SK-N-SH (cell line): Measurements from ENCODE around the gene FRK. TPM values are rescaled to one million over a fixed set of nuclear protein-coding genes. Genes with fewer than 3 reads are reported as not detected.

ENCODE experiments used
- CTCF ChIA-PET: fragments of 300-600, 350-600 bp; formaldehyde crosslinking; extraction: SDS; loops from one replicate; lab custom pipeline; 2021; lab: Yijun Ruan, JAX
- POLR2A ChIA-PET: fragments of 350-600 bp; sonication (Branson Sonifier 250); formaldehyde crosslinking; extraction: SDS; loops from one replicate; lab custom pipeline; 2020; ENCODE audit warnings: antibody characterized with exemption, inconsistent platforms; lab: Yijun Ruan, JAX
- DNase-seq: peaks from one replicate; pipeline ENCODE4 v3.0.0; 2012
- H2AFZ ChIP-seq: fragments of 200-600 bp; sonication (generic); 2 replicates; pipeline ENCODE4 v1.8.1; 2016; ENCODE audit warnings: antibody characterized with exemption, mild to moderate bottlenecking, low read depth
- H3F3A ChIP-seq: fragments of 200-600 bp; sonication (generic); replicated peaks from 2 replicates; pipeline ENCODE3; 2016; ENCODE audit warnings: antibody characterized with exemption, mild to moderate bottlenecking; ENCODE audit not compliant: insufficient read depth
- H3K27ac ChIP-seq, 2 experiments: fragments of 200-500 bp in 1 of 2; fragments of 200-600 bp in 1 of 2; sonication (Bioruptor generic) in 1 of 2; sonication (generic), shearing (Covaris generic) in 1 of 2; 2 replicates each; pipeline versions ENCODE4 v1.5.1 to v1.6.1; 2014 to 2016; ENCODE audit warnings: low read depth in 2 of 2, inconsistent platforms in 1 of 2, low read length in 1 of 2, mild to moderate bottlenecking in 1 of 2, mixed read lengths in 1 of 2
- H3K27me3 ChIP-seq: fragments of 200-600 bp; sonication (generic), shearing (Covaris generic); 2 replicates; pipeline ENCODE4 v1.6.1; 2016; ENCODE audit warnings: mixed run types; ENCODE audit not compliant: insufficient read depth
- H3K36me3 ChIP-seq, 2 experiments: fragments of 200-500 bp in 1 of 2; fragments of 200-600 bp in 1 of 2; sonication (Bioruptor generic) in 1 of 2; sonication (generic) in 1 of 2; replicated peaks in 1 of 2; 2 replicates each; pipeline versions ENCODE3 to v1.5.1; 2014 to 2016; ENCODE audit warnings: low read length in 1 of 2, mild to moderate bottlenecking in 1 of 2; ENCODE audit not compliant: insufficient read depth in 2 of 2, control insufficient read depth in 1 of 2
- H3K4me1 ChIP-seq, 2 experiments: fragments of 200-500 bp in 1 of 2; fragments of 200-600 bp in 1 of 2; sonication (Bioruptor generic) in 1 of 2; sonication (generic), shearing (Covaris generic) in 1 of 2; 2 replicates each; pipeline versions ENCODE4 v1.5.1 to v1.6.1; 2014 to 2016; ENCODE audit warnings: low read depth in 1 of 2, low read length in 1 of 2, mixed run types in 1 of 2; ENCODE audit not compliant: insufficient read depth in 2 of 2, control insufficient read depth in 1 of 2
- H3K4me2 ChIP-seq: fragments of 200-600 bp; sonication (generic), shearing (Covaris generic); 2 replicates; pipeline ENCODE4 v1.6.1; 2017; ENCODE audit warnings: mixed run types
- H3K4me3 ChIP-seq, 2 experiments: fragments of 200-500 bp in 1 of 2; fragments of 200-600 bp in 1 of 2; sonication (Bioruptor generic) in 1 of 2; sonication (generic), shearing (Covaris generic) in 1 of 2; 2 replicates each; pipeline versions ENCODE4 v1.5.1 to v1.8.1; 2014 to 2016; ENCODE audit warnings: low read depth in 2 of 2, inconsistent platforms in 1 of 2, low read length in 1 of 2, mild to moderate bottlenecking in 1 of 2, mixed read lengths in 1 of 2, moderate library complexity in 1 of 2
- H3K79me2 ChIP-seq: fragments of 200-600 bp; sonication (generic); 2 replicates; pipeline ENCODE4 v1.8.1; 2017; ENCODE audit warnings: mild to moderate bottlenecking; ENCODE audit not compliant: insufficient read depth
- H3K9ac ChIP-seq: fragments of 200-600 bp; sonication (generic); 2 replicates; pipeline ENCODE4 v1.6.1; 2017; ENCODE audit warnings: mixed run types
- H3K9me2 ChIP-seq: fragments of 200-600 bp; sonication (generic); 2 replicates; pipeline ENCODE4 v1.6.1; 2017; ENCODE audit warnings: mixed run types
- H3K9me3 ChIP-seq: fragments of 200-600 bp; sonication (generic); 2 replicates; pipeline ENCODE4 v1.6.1; 2017; ENCODE audit warnings: mixed run types, mild to moderate bottlenecking, moderate library complexity
- H4K20me1 ChIP-seq: fragments of 200-600 bp; sonication (generic); 2 replicates; pipeline ENCODE4 v1.6.1; 2017; ENCODE audit warnings: mild to moderate bottlenecking, mixed run types; ENCODE audit not compliant: insufficient read depth
- ELF1 ChIP-seq: IDR thresholded peaks from 2 replicates; pipeline ENCODE4 v1.4.0; 2012
- FOSL2 ChIP-seq: IDR thresholded peaks from 2 replicates; pipeline ENCODE4 v1.4.0; 2012; ENCODE audit warnings: low read depth, mild to moderate bottlenecking, moderate library complexity, borderline replicate concordance
- GABPA ChIP-seq: IDR thresholded peaks from 2 replicates; pipeline ENCODE4 v1.4.0; 2012; ENCODE audit warnings: low read depth, mild to moderate bottlenecking
- MEF2A ChIP-seq: IDR thresholded peaks from 2 replicates; pipeline ENCODE4 v1.4.0; 2012; ENCODE audit warnings: low read depth, borderline replicate concordance
- MXI1 ChIP-seq: IDR thresholded peaks from 2 replicates; pipeline ENCODE4 v1.6.1; 2012; ENCODE audit warnings: mild to moderate bottlenecking, low read depth, low read length, improper control_type of control experiment
- NFIC ChIP-seq: IDR thresholded peaks from 2 replicates; pipeline ENCODE4 v1.4.0; 2012; ENCODE audit warnings: borderline replicate concordance
- NRF1 ChIP-seq: IDR thresholded peaks from 2 replicates; pipeline ENCODE4 v1.6.1; 2012; ENCODE audit warnings: low read depth, mild to moderate bottlenecking, low read length
- RAD21 ChIP-seq: IDR thresholded peaks from 2 replicates; pipeline ENCODE4 v1.6.1; 2012; ENCODE audit warnings: mild to moderate bottlenecking, low read length
- RCOR1 ChIP-seq: fragments of 150-350 bp; IDR thresholded peaks from 2 replicates; pipeline ENCODE4 v1.6.1; 2017; ENCODE audit warnings: antibody characterized with exemption, low read length
- RXRA ChIP-seq: IDR thresholded peaks from 2 replicates; pipeline ENCODE4 v1.4.0; 2012; ENCODE audit warnings: low read depth, mild to moderate bottlenecking, borderline replicate concordance
- TCF12 ChIP-seq: IDR thresholded peaks from 2 replicates; pipeline ENCODE4 v1.4.0; 2012
- YY1 ChIP-seq: IDR thresholded peaks from 2 replicates; pipeline ENCODE4 v1.4.0; 2012; ENCODE audit warnings: low read depth, mild to moderate bottlenecking
- WGBS: methylation state at CpG from one replicate; pipeline ENCODE4 v1.1.6; 2017; ENCODE audit warnings: low lambda C conversion rate; 5-methylcytosine and 5-hydroxymethylcytosine counted together
- polyA plus RNA-seq, 3 experiments: library from polyadenylated mRNA; depleted of rRNA; stranded (reverse); fragments of >200 nt; gene quantifications; 2 replicates each; pipeline ENCODE4 v1.2.3, GENCODE V29; 2012
- TF ChIP-seq, protein P1 (sequence below): fragments of 200-600 bp; sonication (generic); IDR thresholded peaks from 2 replicates; pipeline ENCODE4 v1.6.1; 2017; ENCODE audit warnings: antibody characterized with exemption, mild to moderate bottlenecking, moderate library complexity

The FRK gene
- polyA plus RNA-seq, 1 of the 3 experiments (the other 2 are of a cell fraction): under 0.01 TPM

DNA sequence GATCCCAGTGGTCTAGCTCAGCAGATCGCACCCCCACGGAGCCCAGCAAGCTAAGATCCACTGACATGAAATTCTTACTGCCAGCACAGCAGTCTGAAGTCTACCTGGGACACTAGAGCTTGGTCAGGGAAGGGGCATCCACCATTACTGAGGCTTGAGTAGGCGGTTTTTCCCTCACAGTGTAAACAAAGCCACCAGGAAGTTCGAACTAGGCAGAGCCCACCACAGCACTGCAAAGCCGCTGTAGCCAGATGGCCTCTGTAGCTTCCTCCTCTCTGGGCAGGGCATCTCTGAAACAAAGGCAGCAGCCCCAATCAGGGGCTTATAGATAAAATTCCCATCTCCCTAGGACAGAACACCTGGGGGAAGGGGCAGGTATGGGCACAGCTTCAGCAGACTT lies 18.8 kb downstream of the FRK start:
- no peak overlapping the region for H2AFZ ChIP-seq
- no peaks in the 10 kb centered on the region for H3F3A ChIP-seq
- ChIA-PET POLR2A (no interaction called here), CTCF (interaction anchor here (1.2 kb wide), 1 partner anchor 11 kb away, joined by 3 read pairs; no protein-coding TSS in a partner anchor)
- no peak overlapping the region for H3K27ac ChIP-seq
- no peaks in the 10 kb centered on the region for H3K36me3 ChIP-seq
- H3K9ac ChIP-seq: no peak overlapping the region
- no peak for TF ChIP-seq NFIC
- TF ChIP-seq, protein P1, sequence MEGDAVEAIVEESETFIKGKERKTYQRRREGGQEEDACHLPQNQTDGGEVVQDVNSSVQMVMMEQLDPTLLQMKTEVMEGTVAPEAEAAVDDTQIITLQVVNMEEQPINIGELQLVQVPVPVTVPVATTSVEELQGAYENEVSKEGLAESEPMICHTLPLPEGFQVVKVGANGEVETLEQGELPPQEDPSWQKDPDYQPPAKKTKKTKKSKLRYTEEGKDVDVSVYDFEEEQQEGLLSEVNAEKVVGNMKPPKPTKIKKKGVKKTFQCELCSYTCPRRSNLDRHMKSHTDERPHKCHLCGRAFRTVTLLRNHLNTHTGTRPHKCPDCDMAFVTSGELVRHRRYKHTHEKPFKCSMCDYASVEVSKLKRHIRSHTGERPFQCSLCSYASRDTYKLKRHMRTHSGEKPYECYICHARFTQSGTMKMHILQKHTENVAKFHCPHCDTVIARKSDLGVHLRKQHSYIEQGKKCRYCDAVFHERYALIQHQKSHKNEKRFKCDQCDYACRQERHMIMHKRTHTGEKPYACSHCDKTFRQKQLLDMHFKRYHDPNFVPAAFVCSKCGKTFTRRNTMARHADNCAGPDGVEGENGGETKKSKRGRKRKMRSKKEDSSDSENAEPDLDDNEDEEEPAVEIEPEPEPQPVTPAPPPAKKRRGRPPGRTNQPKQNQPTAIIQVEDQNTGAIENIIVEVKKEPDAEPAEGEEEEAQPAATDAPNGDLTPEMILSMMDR: no peak
- TF ChIP-seq RAD21: no peak
- TF ChIP-seq MEF2A: no peak
- TF ChIP-seq YY1: no peak
- no peak for TF ChIP-seq NRF1
- no peak for TF ChIP-seq MXI1
- no peak for TF ChIP-seq GABPA
- no peak for TF ChIP-seq TCF12
- H3K9me2 ChIP-seq: no peaks in the 10 kb centered on the region
- H3K4me2 ChIP-seq: no peak overlapping the region
- H3K4me3 ChIP-seq: no peak overlapping the region
- H4K20me1 ChIP-seq: no peaks in the 10 kb centered on the region
- no peaks in the 10 kb centered on the region for H3K4me1 ChIP-seq
- H3K27me3 ChIP-seq: no peaks in the 10 kb centered on the region
- H3K79me2 ChIP-seq: no peaks in the 10 kb centered on the region
- WGBS: 0% methylated on average over 1 of the region's 5 CpGs
- no peaks in the 10 kb centered on the region for H3K9me3 ChIP-seq
- DNase-seq: no peak

DNA sequence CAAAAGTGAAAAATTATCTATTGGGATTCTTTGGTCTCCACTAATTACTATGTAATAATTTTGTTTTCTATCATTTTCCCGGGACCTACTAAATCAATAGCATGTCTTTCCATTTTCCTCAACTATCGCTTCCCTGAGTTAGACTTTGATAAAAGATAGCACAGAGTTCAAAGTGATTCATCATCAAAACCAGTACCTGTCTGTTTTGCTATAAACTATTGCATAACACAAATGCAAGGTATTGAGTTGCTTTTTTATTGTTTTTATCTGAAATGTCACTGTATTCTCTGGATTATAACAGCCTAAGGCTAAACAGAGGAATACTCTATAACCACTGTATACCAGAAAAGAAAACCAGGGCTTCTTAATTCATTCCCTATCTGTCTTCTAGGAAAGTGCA lies 19.7 kb downstream of the FRK start:
- no peaks in the 10 kb centered on the region for H3F3A ChIP-seq
- peaks cover 0 to 2% of the 10 kb centered on the region in 2 experiments; a peak in 1 of 4 replicates for H3K4me1 ChIP-seq
- H3K9ac ChIP-seq: no peak overlapping the region
- H3K9me3 ChIP-seq: no peaks in the 10 kb centered on the region
- no peaks in the 10 kb centered on the region for H3K79me2 ChIP-seq
- TF ChIP-seq ELF1 (no peak), MEF2A (no peak), RAD21 (no peak)
- TF ChIP-seq, all 33 proteins: peak for 0
- Histone ChIP-seq H3K4me3 (no peak overlapping the region), H3K27ac (no peak overlapping the region), H3K27me3 (no peaks in the 10 kb centered on the region), H4K20me1 (no peaks in the 10 kb centered on the region), H3K4me2 (no peak overlapping the region), H3K36me3 (no peaks in the 10 kb centered on the region), H3K9me2 (no peaks in the 10 kb centered on the region), H2AFZ (no peak overlapping the region)
- POLR2A ChIA-PET: no interaction called here
- WGBS: 71% methylated on average over 2 of the region's 2 CpGs
- DNase-seq: no peak
- CTCF ChIA-PET: no interaction called here

DNA sequence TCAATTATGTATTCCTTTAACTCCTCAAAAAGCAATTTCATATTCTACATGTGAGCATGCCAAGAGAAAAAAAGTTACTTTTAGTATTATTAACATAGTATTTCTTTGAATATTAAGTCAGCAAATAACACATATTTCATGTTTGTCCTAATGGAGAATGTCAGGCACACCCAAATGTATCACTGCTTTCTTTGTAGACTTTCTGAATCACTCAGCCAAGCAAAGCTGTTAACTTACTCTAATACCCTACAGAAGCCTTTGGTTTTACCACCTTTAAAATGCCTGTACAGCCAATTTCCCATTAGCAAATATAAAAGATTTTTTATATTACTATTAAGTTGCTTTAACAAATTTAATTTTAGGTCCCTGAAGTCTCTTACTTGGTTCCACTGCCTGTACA lies 23.8 kb downstream of the FRK start:
- Histone ChIP-seq H3K27me3 (no peaks in the 10 kb centered on the region), H3K9me2 (no peaks in the 10 kb centered on the region), H3K4me2 (no peak overlapping the region), H3K9me3 (no peaks in the 10 kb centered on the region), H3F3A (no peaks in the 10 kb centered on the region), H4K20me1 (no peaks in the 10 kb centered on the region), H3K4me3 (no peak overlapping the region), H3K36me3 (no peaks in the 10 kb centered on the region), H3K9ac (no peak overlapping the region), H3K79me2 (no peaks in the 10 kb centered on the region), H3K4me1 (peaks cover 0 to 5% of the 10 kb centered on the region in 2 experiments; a peak in 2 of 4 replicates), H3K27ac (no peak overlapping the region), H2AFZ (no peak overlapping the region)
- no peak for DNase-seq
- POLR2A ChIA-PET: no interaction called here
- TF ChIP-seq MEF2A (no peak), FOSL2 (no peak), RCOR1 (no peak), RXRA (no peak)
- CTCF ChIA-PET: interaction anchor here (1.0 to 1.5 kb wide), 2 partner anchors 9 to 26 kb away, joined by 3 to 5 read pairs; no protein-coding TSS in a partner anchor
